HCT116 (cell line): ENCODE results near the gene SBF2. TPM values are rescaled to one million over a fixed set of nuclear protein-coding genes. Genes with fewer than 3 reads are reported as not detected.
A peak's percentile ranks its signal among the peaks of the same experiment; 100 is the strongest.

Experiments used
- ATAC-seq: fragments of 200-7000 bp; cut with Tn5 transposase; 2 replicates; pipeline ENCODE4 v1.9.1; 2020; ENCODE audit warnings: mild to moderate bottlenecking, moderate library complexity
- BruUV-seq: library from RNA; stranded (reverse); fragments of 400-500 nt; replicated peaks from 2 replicates; lab custom pipeline; 2021; lab: Mats Ljungman, UMichigan
- CTCF ChIA-PET: fragments of 300-600 bp; sonication (Branson Sonifier 250); formaldehyde crosslinking; loops from one replicate; lab custom pipeline; 2021; ENCODE audit warnings: antibody characterized with exemption; lab: Charles Lee
- POLR2A ChIA-PET: fragments of 300-600, 350-600 bp; sonication (Branson Sonifier 250); formaldehyde crosslinking; loops from one replicate; lab custom pipeline; 2021; ENCODE audit warnings: antibody characterized with exemption; lab: Charles Lee
- RAD21 ChIA-PET, 2 experiments: fragments of 300-600 bp; sonication (Branson Sonifier 250); formaldehyde crosslinking; loops; one replicate each; lab custom pipeline; 2023; ENCODE audit warnings: low total read pairs in 2 of 2; ENCODE audit not compliant: uncharacterized antibody in 2 of 2, unreplicated experiment in 2 of 2, low non-redundant PET in 1 of 2; lab: Charles Lee
- DNase-seq: peaks from one replicate; pipeline ENCODE4 v3.0.0-alpha.2; 2010; ENCODE audit warnings: low read depth, low spot score
- H2AFZ ChIP-seq: fragments of 200-600 bp; shearing (Covaris generic), sonication (generic); 2 replicates; pipeline ENCODE4 v1.6.1; 2017; ENCODE audit warnings: low read depth, mixed run types, mixed read lengths, antibody characterized with exemption, low read length; ENCODE audit not compliant: poor library complexity, severe bottlenecking
- H3K27ac ChIP-seq: 2 replicates; pipeline ENCODE4 v1.5.1; 2012; ENCODE audit warnings: low read depth, low read length
- H3K27me3 ChIP-seq: fragments of 200-600 bp; sonication (generic); 2 replicates; pipeline ENCODE4 v1.6.1; 2016; ENCODE audit warnings: mixed run types, low read length, mixed read lengths; ENCODE audit not compliant: insufficient read depth
- H3K36me3 ChIP-seq, 2 experiments: fragments of 200-500 bp in 1 of 2; fragments of 200-600 bp in 1 of 2; sonication (Bioruptor generic) in 1 of 2; sonication (generic) in 1 of 2; 2 replicates each; pipeline versions ENCODE4 v1.5.1 to v1.6.1; 2014 to 2016; ENCODE audit warnings: low read length in 2 of 2, inconsistent platforms in 1 of 2, mixed read lengths in 1 of 2, mixed run types in 1 of 2; ENCODE audit not compliant: insufficient read depth in 2 of 2, control insufficient read depth in 1 of 2
- H3K4me1 ChIP-seq, 2 experiments: fragments of 200-600 bp in 1 of 2; sonication (generic) in 1 of 2; 2 replicates each; pipeline versions ENCODE4 v1.5.1 to v1.6.1; 2012 to 2017; ENCODE audit warnings: low read length in 2 of 2, inconsistent platforms in 1 of 2, mild to moderate bottlenecking in 1 of 2, mixed read lengths in 1 of 2, mixed run types in 1 of 2, moderate library complexity in 1 of 2; ENCODE audit not compliant: insufficient read depth in 2 of 2, control insufficient read depth in 1 of 2
- H3K4me2 ChIP-seq: fragments of 200-600 bp; sonication (generic); 2 replicates; pipeline ENCODE4 v1.6.1; 2017; ENCODE audit warnings: mixed run types, low read length, mixed read lengths
- H3K4me3 ChIP-seq, 2 experiments: fragments of 200-600 bp in 1 of 2; sonication (generic) in 1 of 2; replicated peaks in 1 of 2; 2 replicates each; pipeline ENCODE4 v1.5.1; 2011 to 2016; ENCODE audit warnings: low read length in 2 of 2, control low read depth in 1 of 2, low read depth in 1 of 2, mild to moderate bottlenecking in 1 of 2, mixed read lengths in 1 of 2, mixed run types in 1 of 2
- H3K79me2 ChIP-seq: fragments of 200-600 bp; sonication (generic); 2 replicates; pipeline ENCODE4 v1.6.1; 2017; ENCODE audit warnings: mild to moderate bottlenecking, mixed run types, low read length, moderate library complexity, mixed read lengths; ENCODE audit not compliant: insufficient read depth
- H3K9ac ChIP-seq: fragments of 200-600 bp; sonication (generic); 2 replicates; pipeline ENCODE4 v1.6.1; 2016; ENCODE audit warnings: low read length, mixed read lengths
- H3K9me2 ChIP-seq: fragments of 200-600 bp; sonication (generic), shearing (Covaris generic); 2 replicates; pipeline ENCODE4 v1.6.1; 2017; ENCODE audit warnings: mixed run types, mild to moderate bottlenecking, moderate library complexity; ENCODE audit not compliant: insufficient read depth
- H3K9me3 ChIP-seq, 2 experiments: fragments of 200-500 bp in 1 of 2; fragments of 200-600 bp in 1 of 2; sonication (Bioruptor generic) in 1 of 2; sonication (generic) in 1 of 2; 2 replicates each; pipeline ENCODE4 v1.6.1; 2014 to 2017; ENCODE audit warnings: low read length in 2 of 2, mixed read lengths in 2 of 2, inconsistent platforms in 1 of 2, low read depth in 1 of 2, mild to moderate bottlenecking in 1 of 2, mixed run types in 1 of 2, moderate library complexity in 1 of 2; ENCODE audit not compliant: control insufficient read depth in 1 of 2, insufficient read depth in 1 of 2
- H4K20me1 ChIP-seq: fragments of 200-600 bp; sonication (generic), shearing (Covaris generic); 2 replicates; pipeline ENCODE4 v1.6.1; 2017; ENCODE audit warnings: mixed run types, mild to moderate bottlenecking, moderate library complexity; ENCODE audit not compliant: insufficient read depth
- CBX3 ChIP-seq: IDR thresholded peaks from 2 replicates; pipeline ENCODE4 v1.6.1; 2012; ENCODE audit warnings: low read depth
- EGR1 ChIP-seq: IDR thresholded peaks from 2 replicates; pipeline ENCODE4 v1.6.1; 2012; ENCODE audit warnings: low read depth
- ELF1 ChIP-seq: IDR thresholded peaks from 2 replicates; pipeline ENCODE4 v1.6.1; 2012; ENCODE audit warnings: low read depth, borderline replicate concordance
- EZH2 ChIP-seq: fragments of 200-600 bp; sonication (generic); IDR thresholded peaks from 2 replicates; pipeline ENCODE4 v1.6.1; 2017; ENCODE audit warnings: antibody characterized with exemption, mixed run types
- JUND ChIP-seq: IDR thresholded peaks from 2 replicates; pipeline ENCODE4 v1.6.1; 2012
- POLR2A ChIP-seq: IDR thresholded peaks from 2 replicates; pipeline ENCODE4 v1.7.0; 2011; ENCODE audit warnings: borderline replicate concordance; ENCODE audit not compliant: insufficient read depth, insufficient read length; ENCODE audit errors: extremely low read depth
- POLR2AphosphoS5 ChIP-seq: IDR thresholded peaks from 2 replicates; pipeline ENCODE4 v1.6.1; 2011; ENCODE audit warnings: mild to moderate bottlenecking, low read depth, low read length, moderate library complexity
- RAD21 ChIP-seq: IDR thresholded peaks from 2 replicates; pipeline ENCODE4 v1.6.1; 2012; ENCODE audit warnings: low read depth, mild to moderate bottlenecking
- REST ChIP-seq: IDR thresholded peaks from 2 replicates; pipeline ENCODE4 v1.6.1; 2012; ENCODE audit warnings: low read depth
- SIN3A ChIP-seq: IDR thresholded peaks from 2 replicates; pipeline ENCODE4 v1.6.1; 2012; ENCODE audit warnings: low read depth
- SRF ChIP-seq: IDR thresholded peaks from 2 replicates; pipeline ENCODE4 v1.6.1; 2012; ENCODE audit warnings: low read depth
- YY1 ChIP-seq: IDR thresholded peaks from 2 replicates; pipeline ENCODE4 v1.6.1; 2011; ENCODE audit warnings: low read length, low read depth, moderate library complexity, mild to moderate bottlenecking; ENCODE audit not compliant: insufficient replicate concordance; ENCODE audit errors: extremely low read depth
- ZBTB33 ChIP-seq: IDR thresholded peaks from 2 replicates; pipeline ENCODE4 v1.6.1; 2011; ENCODE audit warnings: mild to moderate bottlenecking, low read length, moderate library complexity; ENCODE audit not compliant: insufficient replicate concordance; ENCODE audit errors: extremely low read depth
- ZNF274 ChIP-seq: fragments of 200-500 bp; sonication (Bioruptor generic); IDR thresholded peaks from 2 replicates; pipeline ENCODE4 v1.6.1; 2014; ENCODE audit warnings: mild to moderate bottlenecking, low read depth, low read length, inconsistent platforms
- intact Hi-C: fragments of 100-400 bp; cut with micrococcal nuclease; formaldehyde crosslinking; loops from 2 replicates; pipeline ENCODE4 v1.10.0; 2022
- total RNA-seq: library from RNA; stranded (reverse); gene quantifications from one replicate; pipeline ENCODE4 v1.2.1, GENCODE V29; 2021; ENCODE audit not compliant: unreplicated experiment
- TF ChIP-seq, protein P1 (sequence below): IDR thresholded peaks from 2 replicates; pipeline ENCODE4 v1.6.1; 2012

SBF2 gene
- total RNA-seq, 1 experiment from 2014 or later = 35.0 TPM

GRCh38 chr11:10301656-10302358, 7.8 kb upstream of the SBF2 start:
- Histone ChIP-seq H3K4me1 (peaks cover 22 to 40% of the 10 kb centered on the region in 2 experiments), H3K79me2 (peaks cover 45% of the 10 kb centered on the region), H3K4me3 (peak overlapping the region; percentile 85 to 93), H4K20me1 (no peaks in the 10 kb centered on the region), H3K9ac (peak overlapping the region; percentile 94), H3K27me3 (no peaks in the 10 kb centered on the region), H3K27ac (peak overlapping the region; percentile 97; the same call in 1 of the 2 replicates), H3K36me3 (peaks cover 0 to 19% of the 10 kb centered on the region in 2 experiments; a peak in 2 of 4 replicates), H3K9me3 (no peaks in the 10 kb centered on the region), H2AFZ (no peak overlapping the region), H3K9me2 (no peaks in the 10 kb centered on the region), H3K4me2 (peak overlapping the region; percentile 98)
- RAD21 ChIA-PET = no interaction called here
- DNase-seq = no peak
- CTCF ChIA-PET = interaction anchor here (0.7 kb wide), 1 partner anchor 65 kb away, joined by 3 read pairs; no protein-coding TSS in a partner anchor
- BruUV-seq = no TSS peak
- TF ChIP-seq ELF1 (no peak), SIN3A (no peak), POLR2AphosphoS5 (no peak), CBX3 (no peak), REST (no peak), SRF (no peak), POLR2A (no peak), YY1 (no peak), JUND (no peak), ZBTB33 (no peak), EGR1 (no peak), RAD21 (no peak), ZNF274 (no peak), EZH2 (no peak)
- TF ChIP-seq, protein P1, sequence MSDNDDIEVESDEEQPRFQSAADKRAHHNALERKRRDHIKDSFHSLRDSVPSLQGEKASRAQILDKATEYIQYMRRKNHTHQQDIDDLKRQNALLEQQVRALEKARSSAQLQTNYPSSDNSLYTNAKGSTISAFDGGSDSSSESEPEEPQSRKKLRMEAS = no peak
- intact Hi-C loops = no loop called here
- POLR2A ChIA-PET = interaction anchor here (1.2 kb wide), 2 partner anchors 14 to 64 kb away, joined by 3 to 4 read pairs; no protein-coding TSS in a partner anchor
- ATAC-seq = no peak
